Fibroblast of villous mesenchyme (primary cell): ENCODE results near the gene CNKSR1. TPM values are rescaled to one million over a fixed set of nuclear protein-coding genes. Genes with fewer than 3 reads are reported as not detected.

ENCODE experiments used
- DNase-seq: peaks from one replicate; pipeline ENCODE4 v3.0.0-alpha.2; 2010; ENCODE audit warnings: low read depth
- H3K4me3 ChIP-seq: 2 replicates; pipeline ENCODE4 v1.5.1; 2011; ENCODE audit warnings: low read depth, mild to moderate bottlenecking, low read length
- CTCF ChIP-seq: IDR thresholded peaks from 2 replicates; pipeline ENCODE4 v1.5.1; 2012; ENCODE audit warnings: low read depth, mild to moderate bottlenecking, low read length; ENCODE audit not compliant: insufficient read depth
- total RNA-seq: library from RNA; depleted of rRNA; stranded (reverse); fragments of >200 nt; gene quantifications from 2 replicates; pipeline ENCODE4 v1.2.3, GENCODE V29; 2012

Gene CNKSR1
- total RNA-seq, 1 donor: not detected

GRCh38 chr1:26138974-26139558, 38.2 kb upstream of the CNKSR1 start:
- TF ChIP-seq CTCF: no peak
- H3K4me3 ChIP-seq: no peak overlapping the region
- no peak for DNase-seq

GRCh38 chr1:26142159-26142558, 35.1 kb upstream of the CNKSR1 start:
- peak; percentile 20 for TF ChIP-seq CTCF
- H3K4me3 ChIP-seq: no peak overlapping the region
- DNase-seq: peak; percentile 17

- peak; percentile 87 for DNase-seq
- TF ChIP-seq CTCF: peak; percentile 77
- H3K4me3 ChIP-seq: no peak overlapping the region
These were observed 32.0 kb upstream of the CNKSR1 start for GRCh38 chr1:26145041-26145959.

- no peak overlapping the region for H3K4me3 ChIP-seq
- no peak for DNase-seq
- TF ChIP-seq CTCF: no peak
These were observed 31.4 kb upstream of the CNKSR1 start for GRCh38 chr1:26145960-26146294.

- DNase-seq: no peak
- TF ChIP-seq CTCF: no peak
- H3K4me3 ChIP-seq: no peak overlapping the region
These were observed 28.4 kb upstream of the CNKSR1 start for GRCh38 chr1:26148887-26149286.

- H3K4me3 ChIP-seq: no peak overlapping the region
- no peak for DNase-seq
- no peak for TF ChIP-seq CTCF
These were observed 23.2 kb upstream of the CNKSR1 start for GRCh38 chr1:26153966-26154532.
